H54 (cell line): Measurements from ENCODE around the gene MFSD6.

Experiments
- DNase-seq: peaks from one replicate; pipeline ENCODE4 v3.0.0; 2011; ENCODE audit warnings: low spot score, mixed read lengths; ENCODE audit not compliant: insufficient read length
- FAIRE-seq: peaks from 3 replicates; lab custom pipeline; 2011; peaks lifted over from hg19 to GRCh38; lab: Jason Lieb, UNC
- POLR2A ChIP-seq: IDR thresholded peaks from 2 replicates; pipeline ENCODE4 v1.6.1; 2011; ENCODE audit warnings: low read depth, mild to moderate bottlenecking, low read length

MFSD6 gene

DNA sequence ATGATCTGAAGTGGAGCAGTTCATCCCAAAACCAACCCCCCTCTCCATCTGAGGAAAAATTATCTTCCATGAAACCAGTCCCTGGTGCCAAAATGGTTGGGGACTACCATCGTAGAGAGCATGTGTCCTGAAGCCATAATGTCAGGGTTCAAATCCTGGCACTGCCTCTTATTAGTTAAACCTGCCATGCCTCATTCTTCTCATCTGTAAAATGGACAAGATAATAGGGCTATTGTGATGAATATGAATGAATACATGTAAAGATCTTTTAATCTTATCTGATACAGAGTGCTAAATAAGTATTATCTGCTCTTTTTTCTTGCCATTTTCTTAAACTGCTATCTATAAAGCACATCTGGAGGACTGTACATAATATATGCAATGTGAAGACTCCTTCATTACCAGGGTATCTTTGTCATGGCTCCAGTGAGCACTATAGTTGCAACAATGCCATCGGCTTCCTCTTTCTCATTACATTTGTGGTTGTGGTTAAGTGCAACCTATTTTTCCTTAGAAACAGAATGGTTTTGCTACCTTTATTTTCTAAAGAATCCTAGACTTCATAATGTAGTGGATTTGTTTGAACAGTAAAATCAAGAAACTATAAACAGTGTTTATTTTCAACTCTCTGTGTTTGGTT lies 27.0 kb downstream of the MFSD6 start:
- FAIRE-seq: no peak
- no peak for TF ChIP-seq POLR2A

DNA sequence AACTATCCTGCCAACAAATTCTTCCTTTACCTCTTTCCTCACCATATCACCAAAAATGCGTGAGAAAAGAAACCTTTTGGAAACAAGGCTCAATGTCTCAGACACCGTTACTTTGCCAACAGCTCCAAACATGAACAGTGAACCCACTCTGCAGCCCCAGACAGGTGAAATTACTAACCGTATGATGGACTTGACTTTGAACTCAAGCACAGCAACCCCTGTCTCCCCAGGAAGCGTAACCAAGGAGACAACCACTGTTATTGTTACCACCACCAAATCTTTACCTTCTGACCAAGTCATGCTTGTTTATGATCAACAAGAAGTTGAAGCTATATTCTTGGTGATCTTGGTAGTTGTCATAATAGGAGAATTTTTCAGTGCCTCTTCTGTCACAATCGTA lies 28.4 kb downstream of the MFSD6 start:
- FAIRE-seq (no peak), DNase-seq (no peak)
- TF ChIP-seq POLR2A: no peak

More for the DNA sequence above, 27.0 kb downstream of the MFSD6 start:
- no peak for DNase-seq

- no peak for FAIRE-seq
- DNase-seq: no peak
- TF ChIP-seq POLR2A: no peak
Observed at GRCh38 chr2:190440113-190440512, 32.0 kb downstream of the MFSD6 start.

DNA sequence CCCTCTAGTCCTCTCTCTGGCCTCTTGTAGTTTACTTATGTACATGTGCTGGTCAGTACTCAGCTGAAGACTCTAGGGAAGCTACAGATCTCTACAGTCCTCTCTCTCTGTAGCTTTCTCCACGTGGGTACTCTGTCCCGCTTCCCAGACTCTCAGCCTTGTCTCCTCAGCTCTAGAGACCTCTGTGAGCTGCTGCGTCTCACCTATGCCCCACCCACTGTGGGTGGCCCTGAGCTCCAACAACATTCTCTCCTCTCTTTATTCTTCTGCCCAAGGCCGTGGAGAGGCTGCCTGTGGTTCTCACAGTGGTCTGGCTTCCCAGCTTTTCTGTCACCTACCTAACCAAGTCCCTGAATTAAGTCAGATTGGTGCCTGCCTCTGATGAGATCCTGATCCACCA lies 33.4 kb downstream of the MFSD6 start:
- DNase-seq (no peak), FAIRE-seq (no peak)
- no peak for TF ChIP-seq POLR2A

DNA sequence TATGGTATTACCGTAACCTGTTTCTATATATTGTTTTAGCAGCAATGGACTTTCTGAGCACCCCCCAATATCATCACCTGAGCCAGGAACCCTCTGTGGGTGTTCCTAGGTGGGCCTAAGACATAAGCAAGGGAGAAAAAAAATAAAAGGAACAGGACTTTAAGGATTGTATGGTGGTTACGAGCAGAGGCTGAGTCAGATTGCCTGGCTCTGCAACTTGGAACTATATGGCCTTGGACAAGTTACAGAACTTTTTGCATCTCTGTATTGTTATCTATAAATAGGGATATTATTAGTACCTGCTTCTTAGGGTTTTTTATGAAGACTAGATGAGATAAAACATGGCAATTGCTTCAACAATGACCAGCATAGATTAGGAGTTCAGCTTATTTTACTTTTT lies 34.9 kb downstream of the MFSD6 start:
- FAIRE-seq: no peak
- DNase-seq: no peak
- TF ChIP-seq POLR2A: no peak

- TF ChIP-seq POLR2A: no peak
- no peak for DNase-seq
- FAIRE-seq: peak; percentile 92
Observed at GRCh38 chr2:190443778-190444481, 35.8 kb downstream of the MFSD6 start.

- no peak for TF ChIP-seq POLR2A
- FAIRE-seq: no peak
- DNase-seq: no peak
Observed at GRCh38 chr2:190444976-190445375, 36.8 kb downstream of the MFSD6 start.

DNA sequence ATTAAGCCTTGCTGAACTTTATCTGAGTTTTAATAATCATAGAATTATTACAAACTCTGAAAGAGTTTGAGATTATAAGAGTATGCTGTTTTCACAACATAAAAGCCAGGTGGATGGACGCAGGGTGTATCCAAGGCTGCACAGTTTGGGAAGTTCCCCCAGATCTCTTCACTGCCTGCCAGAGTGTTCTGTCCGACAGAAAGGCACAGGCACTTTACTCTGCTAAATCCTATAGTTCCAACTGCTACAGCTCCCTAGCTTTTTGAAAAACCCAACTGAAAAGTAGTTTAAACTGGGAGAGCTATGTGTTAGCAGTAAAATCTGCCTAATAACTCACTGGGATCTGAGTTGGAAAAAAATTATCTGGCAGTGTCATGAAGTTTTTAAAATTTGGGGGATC lies 38.0 kb downstream of the MFSD6 start:
- no peak for DNase-seq
- no peak for FAIRE-seq
- no peak for TF ChIP-seq POLR2A

- TF ChIP-seq POLR2A: no peak
- DNase-seq (no peak), FAIRE-seq (no peak)
Observed at GRCh38 chr2:190446750-190447516, 38.8 kb downstream of the MFSD6 start.

GRCh38 chr2:190447766-190448165 lies 39.6 kb downstream of the MFSD6 start:
- no peak for TF ChIP-seq POLR2A
- DNase-seq: no peak
- FAIRE-seq: peak; percentile 27

GRCh38 chr2:190449925-190450324 lies 41.8 kb downstream of the MFSD6 start:
- no peak for FAIRE-seq
- DNase-seq: no peak
- TF ChIP-seq POLR2A: no peak

- DNase-seq (no peak), FAIRE-seq (no peak)
- no peak for TF ChIP-seq POLR2A
Observed at GRCh38 chr2:190450363-190450762, 42.2 kb downstream of the MFSD6 start.

- no peak for TF ChIP-seq POLR2A
- DNase-seq (no peak), FAIRE-seq (no peak)
Observed at GRCh38 chr2:190451561-190452176, 43.5 kb downstream of the MFSD6 start.

DNA sequence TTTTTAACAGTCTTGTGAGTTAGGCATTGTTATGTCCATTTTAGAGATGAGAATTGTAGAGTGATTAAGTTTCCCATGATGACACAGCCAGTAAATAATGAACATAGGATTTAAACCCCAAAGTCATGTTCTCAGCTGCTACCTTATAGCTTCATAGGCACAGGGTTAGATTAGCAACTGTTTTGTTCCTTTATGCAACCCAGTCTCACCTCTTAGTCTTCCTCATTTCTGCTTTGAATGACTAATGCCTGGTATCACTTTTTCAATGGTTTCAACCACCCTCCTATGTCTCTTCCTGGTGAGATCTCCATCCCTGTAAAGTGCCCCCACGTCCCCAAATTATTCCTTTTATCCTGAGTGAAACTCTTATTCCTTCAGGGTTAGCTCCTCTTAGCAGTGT lies 44.3 kb downstream of the MFSD6 start:
- no peak for DNase-seq
- no peak for TF ChIP-seq POLR2A
- no peak for FAIRE-seq

DNA sequence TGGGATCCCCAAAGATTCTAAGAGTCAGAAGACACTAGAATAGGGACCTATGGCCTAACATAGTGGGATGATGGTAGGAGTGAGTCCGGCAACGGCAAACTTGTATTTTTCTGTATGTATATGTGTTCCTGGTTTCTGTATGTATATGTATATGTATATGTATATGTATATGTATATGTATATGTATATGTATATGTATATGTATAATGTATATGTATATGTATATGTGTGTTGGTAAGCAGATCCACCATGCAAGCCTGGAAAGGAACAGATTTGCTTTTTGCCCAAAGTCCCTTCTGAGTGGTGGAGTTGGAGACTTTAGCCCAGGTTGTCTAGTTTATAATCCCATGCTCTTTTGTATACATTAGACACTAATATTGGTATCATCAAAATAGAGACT lies 46.6 kb downstream of the MFSD6 start:
- FAIRE-seq (no peak), DNase-seq (no peak)
- no peak for TF ChIP-seq POLR2A
